Esophagus muscularis mucosa (tissue), 4 donors: Measurements from ENCODE around the gene PIEZO1. TPM values are rescaled to one million over a fixed set of nuclear protein-coding genes. Genes with fewer than 3 reads are reported as not detected.
A peak's percentile ranks its signal among the peaks of the same experiment; 100 is the strongest.

Experiments
- DNase-seq: peaks from one replicate; pipeline ENCODE4 v3.0.0-alpha.2; 2017; ENCODE audit errors: extremely low spot score
- H3K27ac ChIP-seq, 4 donors: fragments of 200-600 bp; sonication (generic); replicated peaks in 1 of 4; 1 replicate in 3 of 4; 2 replicates in 1 of 4; pipeline ENCODE4 v1.5.1; 2016 to 2019; ENCODE audit warnings: mild to moderate bottlenecking in 1 of 4
- H3K27me3 ChIP-seq, 4 donors: fragments of 200-600 bp; sonication (generic); one replicate each; pipeline versions ENCODE4 v1.5.1 to v1.6.0; 2016 to 2019
- H3K36me3 ChIP-seq, 4 donors: fragments of 200-600 bp; sonication (generic); one replicate each; pipeline ENCODE4 v1.5.1; 2016 to 2019
- H3K4me1 ChIP-seq, 4 donors: fragments of 200-600 bp; sonication (generic); one replicate each; pipeline ENCODE4 v1.5.1; 2016 to 2019
- H3K4me3 ChIP-seq, 4 donors: fragments of 200-600 bp; sonication (generic); 1 replicate in 2 of 4; 2 replicates in 2 of 4; pipeline ENCODE4 v1.5.1; 2016 to 2019; ENCODE audit warnings: mild to moderate bottlenecking in 4 of 4, moderate library complexity in 1 of 4
- H3K9me3 ChIP-seq, 4 donors: fragments of 200-600 bp; sonication (generic); 1 replicate in 3 of 4; 2 replicates in 1 of 4; pipeline ENCODE4 v1.5.1; 2016 to 2019
- CTCF ChIP-seq, 3 experiments: fragments of 200-600 bp in 2 of 3; fragments of 450-650 bp in 1 of 3; sonication (generic) in 2 of 3; IDR thresholded peaks; one replicate each; pipeline ENCODE4 v1.5.1; 2017 to 2019; ENCODE audit warnings: antibody characterized with exemption in 3 of 3, mild to moderate bottlenecking in 2 of 3, moderate library complexity in 1 of 3
- EP300 ChIP-seq: sonication (generic); formaldehyde crosslinking; IDR thresholded peaks from one replicate; pipeline ENCODE4 v1.6.1; 2017; ENCODE audit warnings: antibody characterized with exemption
- POLR2A ChIP-seq: fragments of 450-650 bp; IDR thresholded peaks from one replicate; pipeline ENCODE4 v1.6.1; 2017; ENCODE audit warnings: antibody characterized with exemption, moderate library complexity, mild to moderate bottlenecking, low read depth
- POLR2AphosphoS5 ChIP-seq, 2 donors: sonication (generic); formaldehyde crosslinking; IDR thresholded peaks; one replicate each; pipeline ENCODE4 v1.6.1; 2017; ENCODE audit warnings: antibody characterized with exemption in 2 of 2
- WGBS: methylation state at CpG from one replicate; pipeline ENCODE4 v1.1.5; 2018; 5-methylcytosine and 5-hydroxymethylcytosine counted together
- intact Hi-C: fragments of 100-400 bp; cut with DNase I; formaldehyde crosslinking; loops from one replicate; pipeline ENCODE4 v1.15.1; 2023
- total RNA-seq, 4 donors: library from RNA; depleted of rRNA; stranded (reverse); fragments of >200 nt; gene quantifications; one replicate each; pipeline versions ENCODE4 v1.1.0 to v1.2.1, GENCODE V29; 2016

Gene PIEZO1
- total RNA-seq, 4 donors from 2014 or later: 140 to 298 (median 182) TPM

- no peaks in the 10 kb centered on the region for H3K27me3 ChIP-seq
- H3K4me3 ChIP-seq: peak within 1 kb of the TSS; percentile 82 to 99 (median 92)
- peak within 1 kb of the TSS; percentile 83 to 94 (median 88) for H3K27ac ChIP-seq
- H3K9me3 ChIP-seq: no peaks in the 10 kb centered on the region
- intact Hi-C loops: loop anchor here (5.0 kb wide), 1 partner anchor 44 kb away; the partner anchor contains the start of gene MVD
- WGBS: 0% methylated on average over 6 of the region's 86 CpGs
- peaks cover 0 to 24% (median 13%) of the 10 kb centered on the region in 4 donors for H3K36me3 ChIP-seq
- TF ChIP-seq POLR2AphosphoS5 (IDR thresholded peaks at IDR 0.05): peak; percentile 85 to 92
- TF ChIP-seq CTCF (IDR thresholded peaks at IDR 0.05): peak in 1 of 3 experiments; percentile 26
- TF ChIP-seq POLR2A: no peak
- peaks cover 45 to 71% (median 63%) of the 10 kb centered on the region in 4 donors for H3K4me1 ChIP-seq
- DNase-seq: peak; percentile 95
These were observed 78.6 kb downstream of the PIEZO1 start, which contains the start of the genes CTU2 and RNF166 for GRCh38 chr16:88706229-88706964. TSS of gene CTU2 (plus strand) at chr16:88706503. CDS start at chr16:88706531, 28 bp downstream. TSS of gene RNF166 (minus strand) at chr16:88706408. CDS start at chr16:88706325, 83 bp downstream.

GRCh38 chr16:88705801-88706228, 79.2 kb downstream of the PIEZO1 start:
- no peak for TF ChIP-seq EP300
- peak overlapping the region; percentile 83 to 94 (median 88) for H3K27ac ChIP-seq
- peaks cover 49 to 73% (median 68%) of the 10 kb centered on the region in 4 donors for H3K4me1 ChIP-seq

GRCh38 chr16:88705076-88705684, 79.8 kb downstream of the PIEZO1 start:
- TF ChIP-seq POLR2AphosphoS5 (IDR thresholded peaks at IDR 0.05) (no peak), CTCF (IDR thresholded peaks at IDR 0.05) (no peak), POLR2A (no peak), EP300 (no peak)
- Histone ChIP-seq H3K27ac (peak overlapping the region; percentile 83 to 94 (median 88)), H3K9me3 (no peaks in the 10 kb centered on the region), H3K4me1 (peaks cover 54 to 79% (median 73%) of the 10 kb centered on the region in 4 donors), H3K4me3 (peak overlapping the region; percentile 82 to 99 (median 92)), H3K36me3 (peaks cover 0 to 35% (median 18%) of the 10 kb centered on the region in 4 donors), H3K27me3 (no peaks in the 10 kb centered on the region)
- DNase-seq: no peak
- intact Hi-C loops: loop anchor here (5.0 kb wide), 1 partner anchor 43 kb away; the partner anchor contains the start of gene MVD
- WGBS: 28% methylated on average over 9 of the region's 9 CpGs

More at GRCh38 chr16:88705801-88706228, 79.2 kb downstream of the PIEZO1 start:
- no peaks in the 10 kb centered on the region for H3K27me3 ChIP-seq
- H3K9me3 ChIP-seq: no peaks in the 10 kb centered on the region
- peaks cover 0 to 29% (median 15%) of the 10 kb centered on the region in 4 donors for H3K36me3 ChIP-seq
- peak overlapping the region; percentile 82 to 99 (median 92) for H3K4me3 ChIP-seq
- DNase-seq: no peak
- 0% methylated on average over 14 of the region's 57 CpGs for WGBS
- intact Hi-C loops: loop anchor here (5.0 kb wide), 1 partner anchor 44 kb away; the partner anchor contains the start of gene MVD

GRCh38 chr16:88703486-88704309, 81.3 kb downstream of the PIEZO1 start:
- no peaks in the 10 kb centered on the region for H3K9me3 ChIP-seq
- H3K4me3 ChIP-seq: peak overlapping the region in 3 of 4 donors; percentile 4 to 27 (median 7)
- no peak for TF ChIP-seq POLR2A
- no peak for TF ChIP-seq EP300
- TF ChIP-seq POLR2AphosphoS5 (IDR thresholded peaks at IDR 0.05): no peak
- no peak for TF ChIP-seq CTCF (IDR thresholded peaks at IDR 0.05)
- H3K27ac ChIP-seq: peak overlapping the region; percentile 43 to 94 (median 62)
- intact Hi-C loops: no loop called here
- WGBS: 70% methylated on average over 7 of the region's 26 CpGs
- H3K36me3 ChIP-seq: peaks cover 0 to 43% (median 26%) of the 10 kb centered on the region in 4 donors
- peaks cover 54 to 80% (median 78%) of the 10 kb centered on the region in 4 donors for H3K4me1 ChIP-seq
- no peak for DNase-seq
- H3K27me3 ChIP-seq: no peaks in the 10 kb centered on the region
